LNCaP clone FGC (cell line): Measurements from ENCODE around the gene HECTD4.
A peak's percentile ranks its signal among the peaks of the same experiment; 100 is the strongest.

Source experiments
- DNase-seq: peaks from one replicate; pipeline ENCODE4 v3.0.0-alpha.2; 2011; ENCODE audit warnings: low read depth
- H3K4me3 ChIP-seq: 2 replicates; pipeline ENCODE4 v1.5.1; 2011; ENCODE audit warnings: mild to moderate bottlenecking, low read depth, low read length, control low read depth
- TF ChIP-seq, protein P1 (sequence below): IDR thresholded peaks from 2 replicates; pipeline ENCODE4 v1.5.1; 2012; ENCODE audit warnings: mild to moderate bottlenecking; ENCODE audit not compliant: control insufficient read depth, insufficient read depth; ENCODE audit errors: extremely low read depth

Gene HECTD4

DNA sequence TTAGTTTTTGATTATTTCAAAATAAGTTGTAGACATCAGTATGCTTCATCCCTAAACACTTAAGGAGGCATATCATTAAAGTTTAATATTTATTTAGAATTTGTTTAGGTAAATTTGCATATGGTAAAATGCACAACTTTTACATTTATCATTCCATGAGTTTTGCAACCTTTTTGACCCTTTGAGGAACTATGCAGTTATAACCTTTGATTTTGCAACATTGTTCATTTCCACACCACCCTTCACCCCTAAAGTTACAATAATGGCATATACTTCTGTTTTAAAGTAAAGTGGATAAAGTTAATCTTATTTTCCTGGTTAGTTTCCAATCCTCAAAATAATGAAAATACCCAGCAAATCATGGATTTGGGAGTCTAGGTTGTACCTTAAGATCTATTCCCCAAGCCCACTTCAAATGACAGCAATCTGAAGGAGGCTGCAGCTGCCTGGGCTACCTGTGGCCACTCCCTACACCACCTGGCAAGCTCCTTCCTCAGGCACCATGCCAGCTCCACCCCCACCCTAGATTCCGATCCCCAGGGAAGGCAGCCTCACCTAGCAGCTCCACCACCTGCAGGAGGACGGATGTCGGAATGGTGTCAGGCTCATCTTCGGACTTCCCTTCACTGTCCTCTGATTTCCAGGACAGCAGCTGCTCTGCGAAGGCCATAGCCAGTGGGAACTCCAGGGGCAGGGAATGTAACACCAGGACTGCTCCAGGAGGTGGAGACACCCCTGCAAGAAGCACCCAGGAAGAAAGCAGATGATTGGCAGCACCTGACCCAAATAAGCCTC is 191.8 kb downstream of the HECTD4 start:
- DNase-seq: no peak
- TF ChIP-seq, protein P1, sequence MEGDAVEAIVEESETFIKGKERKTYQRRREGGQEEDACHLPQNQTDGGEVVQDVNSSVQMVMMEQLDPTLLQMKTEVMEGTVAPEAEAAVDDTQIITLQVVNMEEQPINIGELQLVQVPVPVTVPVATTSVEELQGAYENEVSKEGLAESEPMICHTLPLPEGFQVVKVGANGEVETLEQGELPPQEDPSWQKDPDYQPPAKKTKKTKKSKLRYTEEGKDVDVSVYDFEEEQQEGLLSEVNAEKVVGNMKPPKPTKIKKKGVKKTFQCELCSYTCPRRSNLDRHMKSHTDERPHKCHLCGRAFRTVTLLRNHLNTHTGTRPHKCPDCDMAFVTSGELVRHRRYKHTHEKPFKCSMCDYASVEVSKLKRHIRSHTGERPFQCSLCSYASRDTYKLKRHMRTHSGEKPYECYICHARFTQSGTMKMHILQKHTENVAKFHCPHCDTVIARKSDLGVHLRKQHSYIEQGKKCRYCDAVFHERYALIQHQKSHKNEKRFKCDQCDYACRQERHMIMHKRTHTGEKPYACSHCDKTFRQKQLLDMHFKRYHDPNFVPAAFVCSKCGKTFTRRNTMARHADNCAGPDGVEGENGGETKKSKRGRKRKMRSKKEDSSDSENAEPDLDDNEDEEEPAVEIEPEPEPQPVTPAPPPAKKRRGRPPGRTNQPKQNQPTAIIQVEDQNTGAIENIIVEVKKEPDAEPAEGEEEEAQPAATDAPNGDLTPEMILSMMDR: peak; percentile 15; the same call in 1 of the 2 replicates
- H3K4me3 ChIP-seq: no peak overlapping the region

DNA sequence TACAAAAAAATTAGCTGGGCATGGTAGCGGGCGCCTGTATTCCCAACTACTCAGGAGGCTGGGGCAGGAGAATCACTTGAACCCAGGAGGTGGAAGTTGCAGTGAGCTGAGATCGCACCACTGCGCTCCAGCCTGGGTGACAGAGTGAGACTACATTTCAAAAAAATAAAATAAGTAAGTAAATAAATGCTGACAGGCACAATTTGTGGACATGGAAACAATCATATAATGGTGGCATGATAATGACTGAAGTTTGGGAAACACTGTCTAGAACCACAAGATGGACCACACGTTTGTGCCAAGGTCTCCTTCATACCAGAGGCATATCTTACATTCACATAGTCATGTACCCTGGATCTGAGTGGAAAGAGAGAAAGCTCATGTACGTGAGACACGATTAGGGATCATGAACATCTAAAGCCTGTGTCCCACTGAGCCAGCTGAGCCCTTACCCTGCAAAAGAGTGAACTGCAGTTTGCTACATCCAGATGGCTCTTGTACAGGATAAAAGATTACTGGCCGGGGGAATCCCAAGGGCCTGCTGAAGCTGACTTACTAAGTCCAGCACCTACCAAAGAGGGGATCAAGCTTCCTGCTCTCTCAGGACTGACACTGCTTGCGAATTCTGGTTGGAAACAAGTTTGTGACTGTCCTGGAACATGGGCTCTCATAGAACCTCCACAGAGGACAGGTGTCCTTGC is 194.0 kb downstream of the HECTD4 start:
- no peak for DNase-seq
- no peak overlapping the region for H3K4me3 ChIP-seq
- TF ChIP-seq, protein P1: no peak

DNA sequence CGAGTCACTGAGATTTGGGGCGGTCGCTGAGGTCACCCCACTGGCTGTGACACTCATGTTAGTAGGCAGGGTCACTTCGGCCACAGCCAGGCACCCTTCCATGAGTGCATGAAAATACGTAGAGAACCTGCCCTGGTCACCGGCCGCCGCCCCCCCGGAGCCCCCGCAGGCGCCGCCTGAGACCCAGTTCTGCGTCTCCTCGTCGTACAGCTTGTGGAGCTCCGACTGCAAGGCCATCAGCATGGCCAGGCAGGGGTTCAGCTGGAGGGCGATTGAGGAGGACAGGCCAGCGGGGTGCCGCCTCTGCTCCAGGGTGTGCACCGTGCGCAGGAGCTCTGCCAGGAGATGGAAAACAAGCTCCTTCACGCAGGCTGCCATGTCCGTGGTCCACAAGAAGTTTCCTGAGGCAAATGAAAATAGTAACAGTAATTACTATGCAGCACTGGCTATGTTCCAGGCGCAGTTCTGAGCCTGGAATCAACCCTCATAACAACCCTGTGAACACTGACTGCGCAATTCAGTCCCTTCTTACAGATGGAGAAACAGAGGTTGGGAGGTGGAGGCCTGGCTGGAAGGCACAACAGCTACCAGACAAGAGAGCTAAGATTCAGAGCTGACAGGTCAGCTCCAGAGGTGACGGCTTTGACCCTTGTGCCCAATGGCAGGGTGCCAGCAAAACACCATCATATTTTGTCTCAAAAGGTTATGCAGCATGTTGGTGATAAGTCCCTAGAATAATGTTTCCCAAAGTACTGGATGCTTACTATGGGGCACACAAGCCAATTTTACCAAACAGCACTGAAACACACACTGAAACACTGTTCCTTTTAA is 196.9 kb downstream of the HECTD4 start:
- TF ChIP-seq, protein P1: no peak
- H3K4me3 ChIP-seq: no peak overlapping the region
- no peak for DNase-seq

GRCh38 chr12:112184056-112184887 is 198.0 kb downstream of the HECTD4 start:
- H3K4me3 ChIP-seq: no peak overlapping the region
- no peak for DNase-seq
- TF ChIP-seq, protein P1: no peak

DNA sequence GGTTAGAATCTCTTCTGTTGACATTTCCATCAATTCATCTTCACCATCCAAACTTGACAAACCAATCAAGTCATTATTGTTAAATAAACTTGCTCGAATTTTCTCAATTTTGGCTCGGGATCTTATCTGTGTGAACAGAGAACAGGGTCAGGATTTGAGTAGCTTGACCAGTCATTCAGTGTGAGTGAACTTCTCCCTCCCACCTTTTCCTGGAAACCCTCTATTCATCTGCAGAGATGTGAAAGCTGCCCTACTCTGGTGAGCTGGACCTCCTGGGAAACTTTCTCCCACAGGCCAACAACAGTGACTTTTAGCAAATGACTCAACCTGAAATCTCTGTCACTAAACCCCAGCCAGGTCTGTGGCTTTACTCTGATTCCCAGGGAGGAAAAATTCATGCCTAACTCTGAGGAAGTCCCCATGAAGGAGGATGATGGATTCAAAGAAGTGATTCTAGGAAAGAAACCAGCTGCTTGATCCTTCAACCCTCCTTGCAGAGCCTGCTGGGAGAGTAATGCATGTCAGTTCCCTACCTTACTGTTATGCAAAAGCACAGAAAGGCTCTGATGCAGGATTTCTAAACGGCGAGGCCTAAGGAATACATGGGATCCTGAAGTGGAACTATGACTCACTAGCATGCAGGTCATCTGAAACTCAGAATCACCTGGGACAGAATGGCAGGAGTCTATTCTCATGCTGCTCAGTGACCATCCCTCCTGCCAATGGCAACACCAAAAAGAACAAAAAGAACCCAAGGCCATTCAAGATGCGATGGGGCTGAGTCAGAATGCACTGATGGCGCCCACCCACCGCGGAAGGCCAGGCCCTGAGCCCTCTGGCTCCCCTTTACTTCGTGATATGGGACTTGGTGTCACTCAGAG is 198.8 kb downstream of the HECTD4 start:
- DNase-seq: no peak
- TF ChIP-seq, protein P1: no peak
- no peak overlapping the region for H3K4me3 ChIP-seq
